Choroid plexus epithelial cell (primary cell): Measurements from ENCODE around the gene ARHGAP1.

ENCODE experiments used
- DNase-seq: peaks from one replicate; pipeline ENCODE4 v3.0.0-alpha.2; 2010; ENCODE audit warnings: low read depth
- H3K4me3 ChIP-seq: 2 replicates; pipeline ENCODE4 v1.5.1; 2011; ENCODE audit warnings: low read depth, mild to moderate bottlenecking, control low read depth, low read length, moderate library complexity
- TF ChIP-seq, protein P1 (sequence below): conservative IDR thresholded peaks from 2 replicates; pipeline ENCODE4 v1.5.1; 2011; ENCODE audit warnings: low read depth, mild to moderate bottlenecking, control low read depth, inconsistent platforms, low read length, moderate library complexity

ARHGAP1 gene

DNA sequence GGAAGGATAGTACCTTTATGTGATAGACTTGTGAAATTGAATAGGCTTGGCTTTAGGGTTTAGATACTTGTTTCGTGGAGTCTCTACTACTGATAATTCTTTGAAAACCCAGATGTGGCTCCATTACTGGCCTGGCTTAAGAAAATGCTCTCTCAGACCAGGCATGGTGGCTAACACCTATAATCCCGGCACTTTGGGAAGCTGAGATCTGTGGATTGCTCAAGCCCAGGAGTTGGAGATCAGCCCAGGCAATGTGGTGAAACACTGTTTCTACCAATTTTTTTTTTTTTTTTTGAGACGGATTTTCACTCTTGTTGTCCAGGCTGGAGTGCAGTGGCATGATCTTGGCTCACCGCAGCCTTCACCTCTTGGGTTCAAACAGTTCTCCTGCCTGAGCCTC, 42.2 kb downstream of the ARHGAP1 start:
- no peak overlapping the region for H3K4me3 ChIP-seq
- peak; percentile 91 for DNase-seq
- TF ChIP-seq, protein P1, sequence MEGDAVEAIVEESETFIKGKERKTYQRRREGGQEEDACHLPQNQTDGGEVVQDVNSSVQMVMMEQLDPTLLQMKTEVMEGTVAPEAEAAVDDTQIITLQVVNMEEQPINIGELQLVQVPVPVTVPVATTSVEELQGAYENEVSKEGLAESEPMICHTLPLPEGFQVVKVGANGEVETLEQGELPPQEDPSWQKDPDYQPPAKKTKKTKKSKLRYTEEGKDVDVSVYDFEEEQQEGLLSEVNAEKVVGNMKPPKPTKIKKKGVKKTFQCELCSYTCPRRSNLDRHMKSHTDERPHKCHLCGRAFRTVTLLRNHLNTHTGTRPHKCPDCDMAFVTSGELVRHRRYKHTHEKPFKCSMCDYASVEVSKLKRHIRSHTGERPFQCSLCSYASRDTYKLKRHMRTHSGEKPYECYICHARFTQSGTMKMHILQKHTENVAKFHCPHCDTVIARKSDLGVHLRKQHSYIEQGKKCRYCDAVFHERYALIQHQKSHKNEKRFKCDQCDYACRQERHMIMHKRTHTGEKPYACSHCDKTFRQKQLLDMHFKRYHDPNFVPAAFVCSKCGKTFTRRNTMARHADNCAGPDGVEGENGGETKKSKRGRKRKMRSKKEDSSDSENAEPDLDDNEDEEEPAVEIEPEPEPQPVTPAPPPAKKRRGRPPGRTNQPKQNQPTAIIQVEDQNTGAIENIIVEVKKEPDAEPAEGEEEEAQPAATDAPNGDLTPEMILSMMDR = no peak

DNA sequence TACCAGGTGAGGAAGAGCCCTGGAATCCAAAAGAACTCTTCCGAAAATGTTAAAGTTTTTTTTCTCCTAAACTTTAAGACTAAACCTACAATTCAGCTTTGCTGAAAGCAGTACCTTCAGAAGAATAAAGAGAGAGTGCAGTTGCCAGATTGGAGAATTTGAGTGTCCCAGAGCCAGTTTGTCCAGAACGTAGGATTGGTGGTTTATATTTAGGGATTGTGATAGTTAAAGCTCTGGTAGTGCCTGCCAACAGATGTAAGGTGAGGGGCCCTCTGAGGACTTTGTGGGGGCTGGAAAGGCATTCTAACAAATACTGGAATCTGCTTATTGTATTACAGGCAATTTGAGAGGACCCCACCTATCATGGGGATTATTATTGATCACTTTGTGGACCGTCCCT, 43.2 kb downstream of the ARHGAP1 start:
- DNase-seq = no peak
- TF ChIP-seq, protein P1 = no peak
- H3K4me3 ChIP-seq = no peak overlapping the region

DNA sequence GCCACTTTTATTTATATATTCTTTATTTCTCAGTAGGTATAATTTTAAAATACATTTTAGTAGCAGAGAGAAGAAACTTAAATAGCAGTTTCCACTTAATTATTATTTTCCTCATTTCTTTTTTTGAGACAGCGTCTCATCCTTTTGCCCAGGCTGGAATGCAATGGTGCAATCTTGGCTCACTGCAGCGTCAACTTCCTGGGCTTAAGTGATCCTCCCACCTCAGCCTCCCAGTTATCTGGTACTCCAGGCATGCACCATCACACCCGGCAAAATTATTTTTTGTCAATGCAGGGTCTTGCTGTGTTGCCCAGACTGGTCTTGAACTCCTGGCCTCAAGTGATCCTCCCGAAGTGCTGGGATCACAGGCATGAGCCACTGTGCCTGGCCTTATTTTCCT, 44.8 kb downstream of the ARHGAP1 start:
- peak; percentile 55 for DNase-seq

DNA sequence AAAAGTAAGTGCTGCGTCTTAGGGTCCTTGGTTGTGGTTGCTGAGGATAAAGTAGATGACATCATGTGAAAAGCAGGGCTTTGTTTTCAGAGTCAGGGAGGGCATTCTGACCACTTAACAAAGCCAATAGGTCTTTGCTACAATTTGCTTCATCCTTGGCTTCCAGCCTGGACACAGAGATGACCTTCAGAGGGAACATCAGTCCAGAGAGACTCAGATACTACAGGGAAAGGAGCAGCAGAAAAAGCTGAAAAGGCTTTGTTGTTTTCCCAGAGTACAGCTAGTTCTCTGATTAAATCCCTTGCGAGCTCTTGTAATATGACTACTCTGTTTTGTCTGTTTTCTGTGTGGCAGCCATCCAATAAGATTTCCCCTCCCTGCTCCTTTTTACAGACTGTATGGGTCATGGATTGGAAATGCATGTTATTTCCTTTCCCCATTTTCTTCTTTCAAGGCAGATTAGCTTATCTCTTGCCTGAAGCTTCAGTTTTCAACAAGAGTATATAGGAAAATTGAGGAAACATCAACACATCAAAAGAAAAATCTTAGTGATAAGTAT, 51.2 kb downstream of the ARHGAP1 start:
- H3K4me3 ChIP-seq = no peak overlapping the region
- TF ChIP-seq, protein P1 = no peak
- peak; percentile 98 for DNase-seq

More for the DNA sequence above, 44.8 kb downstream of the ARHGAP1 start:
- TF ChIP-seq, protein P1 = no peak
- H3K4me3 ChIP-seq = no peak overlapping the region

DNA sequence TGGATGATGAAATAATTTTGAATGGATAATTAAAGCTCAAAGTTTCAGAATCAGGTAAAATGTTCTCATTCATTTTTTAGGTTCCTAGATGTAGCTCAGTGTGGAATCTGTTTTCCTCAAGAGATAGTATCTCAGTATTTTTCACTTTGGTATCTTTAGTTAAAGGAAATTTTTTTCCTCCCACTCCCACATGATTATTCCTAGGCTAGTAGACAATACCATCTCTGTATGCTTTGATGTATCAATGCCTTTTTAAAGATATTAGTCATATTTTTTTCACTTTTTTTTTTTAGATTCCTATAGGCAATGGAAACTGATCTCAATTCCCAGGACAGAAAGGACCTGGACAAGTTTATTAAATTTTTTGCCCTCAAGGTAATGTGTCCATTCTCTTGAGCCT, 56.4 kb downstream of the ARHGAP1 start:
- TF ChIP-seq, protein P1 = no peak
- DNase-seq = no peak
- H3K4me3 ChIP-seq = no peak overlapping the region

DNA sequence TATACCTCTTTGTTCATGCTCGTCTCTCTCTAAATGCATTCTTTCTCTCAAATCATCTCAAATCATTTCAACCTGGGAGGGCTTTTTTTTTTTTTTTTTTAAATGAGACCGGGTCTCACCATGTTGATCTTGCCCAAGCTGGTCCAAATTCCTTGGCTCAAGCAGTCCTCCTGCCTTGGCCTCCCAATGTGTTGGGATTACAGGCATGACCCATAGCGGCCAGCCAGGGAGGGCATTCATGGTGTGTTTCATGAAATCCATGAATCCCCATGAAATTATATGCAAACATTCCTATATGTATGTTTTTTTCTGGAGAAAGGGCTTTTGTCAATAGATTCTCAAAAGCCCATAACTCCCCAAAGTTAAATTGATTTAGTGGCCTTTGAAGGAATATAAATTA, 56.9 kb downstream of the ARHGAP1 start:
- H3K4me3 ChIP-seq = no peak overlapping the region
- TF ChIP-seq, protein P1 = no peak
- DNase-seq = no peak

DNA sequence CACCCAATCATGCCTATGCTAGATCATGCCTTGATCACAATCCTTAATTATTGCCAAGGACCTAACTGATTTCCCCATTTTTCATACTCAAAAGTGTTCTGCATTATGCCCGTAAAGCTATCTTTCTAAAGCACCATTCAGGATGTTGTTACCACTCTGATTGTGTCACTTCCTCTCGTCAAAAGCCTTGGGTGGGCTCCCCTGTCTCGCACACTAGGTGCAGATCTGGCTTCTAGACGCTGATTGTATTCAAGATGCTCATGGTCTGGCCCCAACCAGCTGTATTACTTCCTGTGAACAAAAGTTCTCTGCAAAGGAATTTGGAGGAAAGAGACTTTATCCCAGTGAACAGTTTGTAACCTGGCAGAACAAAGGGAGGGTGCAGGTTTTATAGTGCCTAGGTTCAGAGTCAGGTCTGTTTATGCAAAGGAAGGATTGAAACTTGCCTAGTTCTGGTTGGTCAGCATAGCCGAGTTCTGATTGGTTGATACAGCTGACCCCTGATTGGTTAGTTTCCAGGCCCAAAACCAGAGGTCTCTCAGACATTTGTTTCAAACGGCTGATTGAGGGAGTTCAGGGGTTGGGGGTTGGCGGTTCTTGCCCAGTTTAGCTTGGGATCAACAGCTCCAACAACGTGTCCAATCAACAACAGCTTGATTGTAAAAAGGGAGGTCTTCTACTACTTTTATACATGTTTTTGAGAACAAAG, 57.6 kb downstream of the ARHGAP1 start:
- no peak for DNase-seq
- H3K4me3 ChIP-seq = no peak overlapping the region

More for the DNA sequence above, 57.6 kb downstream of the ARHGAP1 start:
- TF ChIP-seq, protein P1 = no peak
